K562 (cell line): ENCODE data around the gene SLC12A6. TPM values are rescaled to one million over a fixed set of nuclear protein-coding genes. Genes with fewer than 3 reads are reported as not detected.

Source experiments
- CBX1 ChIP-seq: sonication (generic); IDR thresholded peaks from 2 replicates; pipeline ENCODE4 v1.6.1; 2016; ENCODE audit warnings: antibody characterized with exemption, low read depth, mild to moderate bottlenecking
- POLR2AphosphoS5 ChIP-seq: IDR thresholded peaks from 2 replicates; pipeline ENCODE4 v1.6.1; 2011; ENCODE audit warnings: mild to moderate bottlenecking, low read depth, low read length, moderate library complexity; ENCODE audit not compliant: control insufficient read depth, insufficient read depth
- polyA plus RNA-seq, 8 experiments: library from polyadenylated mRNA; depleted of rRNA in 4 of 8; stranded (reverse) in 5 of 8; unstranded in 3 of 8; fragments of >200 nt; fragmentation: Nextera tagmentation in 2 of 8; fragmentation: Illumina TruSeq in 1 of 8; extraction: Ambion mirVana in 2 of 8; extraction: Trizol in 1 of 8; gene quantifications; 2 replicates each; pipeline versions ENCODE4 v1.2.1 to v1.2.3, GENCODE V29; 2011 to 2014; ENCODE audit warnings: inconsistent platforms in 1 of 8, missing spikeins in 1 of 8
- total RNA-seq, 7 experiments: library from RNA; depleted of rRNA in 6 of 7; stranded (reverse); fragments of >200 nt in 6 of 7; fragmentation: Illumina TruSeq in 2 of 7; extraction: Trizol in 2 of 7; gene quantifications; 2 replicates each; pipeline versions ENCODE4 v1.2.1 to v1.2.3, GENCODE V29; 2011 to 2021; ENCODE audit warnings: low replicate concordance in 1 of 7
- TF ChIP-seq, protein P1 (sequence below): fragments of 250-450 bp; sonication (Bioruptor Pico); IDR thresholded peaks from 2 replicates; pipeline ENCODE4 v1.8.0; 2021; ENCODE audit warnings: moderate library complexity, mild to moderate bottlenecking, inconsistent platforms
- TF ChIP-seq, protein P2 (sequence below): sonication (generic); formaldehyde crosslinking; IDR thresholded peaks from 2 replicates; pipeline ENCODE4 v1.8.1; 2023; ENCODE audit warnings: missing genetic modification reagents, mild to moderate bottlenecking, borderline replicate concordance

The SLC12A6 gene
- total and polyA plus RNA-seq, 9 of the 15 experiments (the other 6 are each of a cell fraction or from before 2014, with no cell fraction given), result 1.4 to 16.4 (median 6.7) TPM

DNA sequence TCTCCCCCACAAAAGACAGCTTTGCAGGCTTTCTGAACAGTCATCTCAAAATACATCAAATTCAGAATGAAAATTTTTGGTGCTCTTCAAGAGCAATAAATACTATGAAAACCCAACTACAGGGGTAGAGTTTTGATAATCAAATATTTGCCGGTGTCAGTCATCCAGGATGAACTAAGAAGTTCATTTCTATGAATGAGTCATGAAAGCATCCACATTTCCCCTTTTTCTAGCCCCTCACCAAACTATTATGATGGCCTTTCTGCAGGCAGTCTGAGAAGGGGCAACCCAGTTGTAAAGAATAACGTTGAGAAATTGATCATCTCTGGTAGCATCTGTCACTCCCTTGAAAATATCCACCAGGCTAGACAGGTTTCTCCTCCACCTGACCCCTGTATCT, 32.5 kb upstream of the SLC12A6 start (continued):
- TF ChIP-seq, protein P1, sequence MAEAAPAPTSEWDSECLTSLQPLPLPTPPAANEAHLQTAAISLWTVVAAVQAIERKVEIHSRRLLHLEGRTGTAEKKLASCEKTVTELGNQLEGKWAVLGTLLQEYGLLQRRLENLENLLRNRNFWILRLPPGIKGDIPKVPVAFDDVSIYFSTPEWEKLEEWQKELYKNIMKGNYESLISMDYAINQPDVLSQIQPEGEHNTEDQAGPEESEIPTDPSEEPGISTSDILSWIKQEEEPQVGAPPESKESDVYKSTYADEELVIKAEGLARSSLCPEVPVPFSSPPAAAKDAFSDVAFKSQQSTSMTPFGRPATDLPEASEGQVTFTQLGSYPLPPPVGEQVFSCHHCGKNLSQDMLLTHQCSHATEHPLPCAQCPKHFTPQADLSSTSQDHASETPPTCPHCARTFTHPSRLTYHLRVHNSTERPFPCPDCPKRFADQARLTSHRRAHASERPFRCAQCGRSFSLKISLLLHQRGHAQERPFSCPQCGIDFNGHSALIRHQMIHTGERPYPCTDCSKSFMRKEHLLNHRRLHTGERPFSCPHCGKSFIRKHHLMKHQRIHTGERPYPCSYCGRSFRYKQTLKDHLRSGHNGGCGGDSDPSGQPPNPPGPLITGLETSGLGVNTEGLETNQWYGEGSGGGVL, result no peak
- TF ChIP-seq CBX1, result no peak
- TF ChIP-seq, protein P2, sequence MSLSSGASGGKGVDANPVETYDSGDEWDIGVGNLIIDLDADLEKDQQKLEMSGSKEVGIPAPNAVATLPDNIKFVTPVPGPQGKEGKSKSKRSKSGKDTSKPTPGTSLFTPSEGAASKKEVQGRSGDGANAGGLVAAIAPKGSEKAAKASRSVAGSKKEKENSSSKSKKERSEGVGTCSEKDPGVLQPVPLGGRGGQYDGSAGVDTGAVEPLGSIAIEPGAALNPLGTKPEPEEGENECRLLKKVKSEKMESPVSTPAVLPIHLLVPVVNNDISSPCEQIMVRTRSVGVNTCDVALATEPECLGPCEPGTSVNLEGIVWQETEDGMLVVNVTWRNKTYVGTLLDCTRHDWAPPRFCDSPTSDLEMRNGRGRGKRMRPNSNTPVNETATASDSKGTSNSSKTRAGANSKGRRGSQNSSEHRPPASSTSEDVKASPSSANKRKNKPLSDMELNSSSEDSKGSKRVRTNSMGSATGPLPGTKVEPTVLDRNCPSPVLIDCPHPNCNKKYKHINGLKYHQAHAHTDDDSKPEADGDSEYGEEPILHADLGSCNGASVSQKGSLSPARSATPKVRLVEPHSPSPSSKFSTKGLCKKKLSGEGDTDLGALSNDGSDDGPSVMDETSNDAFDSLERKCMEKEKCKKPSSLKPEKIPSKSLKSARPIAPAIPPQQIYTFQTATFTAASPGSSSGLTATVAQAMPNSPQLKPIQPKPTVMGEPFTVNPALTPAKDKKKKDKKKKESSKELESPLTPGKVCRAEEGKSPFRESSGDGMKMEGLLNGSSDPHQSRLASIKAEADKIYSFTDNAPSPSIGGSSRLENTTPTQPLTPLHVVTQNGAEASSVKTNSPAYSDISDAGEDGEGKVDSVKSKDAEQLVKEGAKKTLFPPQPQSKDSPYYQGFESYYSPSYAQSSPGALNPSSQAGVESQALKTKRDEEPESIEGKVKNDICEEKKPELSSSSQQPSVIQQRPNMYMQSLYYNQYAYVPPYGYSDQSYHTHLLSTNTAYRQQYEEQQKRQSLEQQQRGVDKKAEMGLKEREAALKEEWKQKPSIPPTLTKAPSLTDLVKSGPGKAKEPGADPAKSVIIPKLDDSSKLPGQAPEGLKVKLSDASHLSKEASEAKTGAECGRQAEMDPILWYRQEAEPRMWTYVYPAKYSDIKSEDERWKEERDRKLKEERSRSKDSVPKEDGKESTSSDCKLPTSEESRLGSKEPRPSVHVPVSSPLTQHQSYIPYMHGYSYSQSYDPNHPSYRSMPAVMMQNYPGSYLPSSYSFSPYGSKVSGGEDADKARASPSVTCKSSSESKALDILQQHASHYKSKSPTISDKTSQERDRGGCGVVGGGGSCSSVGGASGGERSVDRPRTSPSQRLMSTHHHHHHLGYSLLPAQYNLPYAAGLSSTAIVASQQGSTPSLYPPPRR (CRISPR knock-in tag), result no peak
- no peak for TF ChIP-seq POLR2AphosphoS5
